Measurements from ENCODE around the gene MRPL58.
"Not testable (repeated sequence)": the region's sequence is repeated elsewhere in the genome, so short reads cannot be mapped to it uniquely, and the experiment has no call there.

Gene MRPL58

GRCh38 chr17:75019710-75020109 lies 7.2 kb downstream of the MRPL58 start:
- DNase-seq: no peak

GRCh38 chr17:75020331-75021110 lies 8.1 kb downstream of the MRPL58 start:
- no peak for DNase-seq

GRCh38 chr17:75024686-75025397 lies 12.4 kb downstream of the MRPL58 start:
- DNase-seq: no peak

GRCh38 chr17:75025398-75025734 lies 12.9 kb downstream of the MRPL58 start:
- DNase-seq: not testable (repeated sequence)

GRCh38 chr17:75026650-75027049 lies 14.2 kb downstream of the MRPL58 start:
- not testable (repeated sequence) for DNase-seq

- no peak for DNase-seq
Observed at GRCh38 chr17:75030161-75030560, 17.7 kb downstream of the MRPL58 start.

- peak; percentile 59 for DNase-seq
Observed at GRCh38 chr17:75031972-75032719, 19.7 kb downstream of the MRPL58 start.

- no peak for DNase-seq
Observed at GRCh38 chr17:75032720-75033280, 20.3 kb downstream of the MRPL58 start.

- no peak for DNase-seq
Observed at GRCh38 chr17:75033346-75034235, 21.1 kb downstream of the MRPL58 start.

GRCh38 chr17:75034236-75034908 lies 21.9 kb downstream of the MRPL58 start:
- DNase-seq: no peak

- no peak for DNase-seq
Observed at GRCh38 chr17:75036643-75037268, 24.3 kb downstream of the MRPL58 start.

GRCh38 chr17:75039238-75039637 lies 26.8 kb downstream of the MRPL58 start:
- DNase-seq: no peak

- DNase-seq: no peak
Observed at GRCh38 chr17:75041656-75042280, 29.3 kb downstream of the MRPL58 start.

- not testable (repeated sequence) for DNase-seq
Observed at GRCh38 chr17:75043789-75044188, 31.3 kb downstream of the MRPL58 start.

GRCh38 chr17:75044716-75045115 lies 32.2 kb downstream of the MRPL58 start:
- DNase-seq: no peak

- not testable (repeated sequence) for DNase-seq
Observed at GRCh38 chr17:75045946-75046406, 33.5 kb downstream of the MRPL58 start.

- peak; percentile 65 for DNase-seq
Observed at GRCh38 chr17:75046407-75047289, 34.2 kb downstream of the MRPL58 start, which contains the start of the genes ATP5PD and KCTD2. TSS of gene ATP5PD (minus strand) at chr17:75046969. CDS start at chr17:75042650, 4,319 bp downstream. TSS of gene KCTD2 (plus strand) at chr17:75047225. CDS start at chr17:75047251, 26 bp downstream.

- DNase-seq: no peak
Observed at GRCh38 chr17:75047398-75048098, 35.1 kb downstream of the MRPL58 start.

Measured in 8988T (cell line).